Heart left ventricle (tissue), 13 donors: ENCODE measurements around the gene SCAMP4.
"Not testable (repeated sequence)": the region's sequence is repeated elsewhere in the genome, so short reads cannot be mapped to it uniquely, and the experiment has no call there.

ENCODE experiments used
- CTCF ChIP-seq, 12 donors: fragments of 200-600 bp; sonication (generic) in 4 of 12; IDR thresholded peaks; one replicate each; pipeline versions ENCODE4 v1.5.0 to v1.8.0; 2018 to 2022; ENCODE audit warnings: antibody characterized with exemption in 12 of 12, mild to moderate bottlenecking in 5 of 12
- POLR2A ChIP-seq, 2 donors: fragments of 450-650 bp; IDR thresholded peaks; one replicate each; pipeline ENCODE4 v1.6.1; 2017; ENCODE audit warnings: antibody characterized with exemption in 2 of 2, mild to moderate bottlenecking in 2 of 2, moderate library complexity in 2 of 2
- donor health status: ischemic (EF 13 %, LVEDD 7.1; RV severe dilation, severe dysfunction).
- donor health status: DM: no; HTN: yes; CAD: no.
- donor health status: DM: no; HTN: no; CAD: no.
- donor health status: ischemic (EF 25% LVEDD 6.9; RV normal size, moderate dysfunction).
- donor health status: ischemic (EF 25% LVEDD 5.7; RV mildly dilated, moderate dysfunction).
- donor health status: ischemic (EF 35%, LVEDD 5.7; RV mildly dilated, moderate dysfunction).
- donor health status: nonischemic (EF 11% LVEDD 7.7; RV severe dilation, severe dysfunction).
- donor health status: DM: yes; HTN: yes; CAD: no.
- donor health status: PGD.
- donor health status: ischemic (EF 29% LVEDD 5.4; RV normal size, mild dysfunction).
- donor health status: nonischemic (EF 23%, LVEDD 6.1; RV moderate dilation, normal function).

GRCh38 chr19:1878583-1878982, 26.6 kb upstream of the SCAMP4 start:
- not testable (repeated sequence) for TF ChIP-seq POLR2A, CTCF (IDR thresholded peaks at IDR 0.05)
